ENCODE measurements around the gene SIX5. TPM values are rescaled to one million over a fixed set of nuclear protein-coding genes. Genes with fewer than 3 reads are reported as not detected.

Gene SIX5
- total RNA-seq, 2 experiments from 2014 or later, result 9.4 to 15.2 TPM

DNA sequence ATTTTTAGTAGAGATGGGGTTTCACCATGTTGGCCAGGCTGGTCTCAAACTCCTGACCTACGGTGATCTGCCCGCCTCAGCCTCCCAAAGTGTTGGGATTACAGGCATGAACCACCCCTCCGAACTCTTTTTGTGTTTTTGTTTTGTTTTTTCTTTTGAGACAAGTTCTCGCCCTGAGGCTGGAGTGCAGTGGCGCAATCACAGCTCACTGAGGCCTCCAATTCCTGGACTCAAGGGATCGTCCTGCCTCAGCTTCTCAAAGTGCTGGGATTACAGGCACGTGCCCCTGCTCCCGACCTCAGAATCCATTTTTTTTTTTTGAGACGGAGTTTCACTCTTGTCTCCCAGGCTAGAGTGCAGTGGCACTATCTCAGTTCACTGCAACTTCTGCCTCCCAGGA lies 11.4 kb downstream of the SIX5 start:
- no peaks in the 10 kb centered on the region for H3K9me2 ChIP-seq (ENCODE audit: insufficient read depth, low read length)
- intact Hi-C loops (cut with micrococcal nuclease; ENCODE audit: unreplicated experiment), result no loop called here
- no peaks in the 10 kb centered on the region for H4K20me1 ChIP-seq (ENCODE audit: insufficient read depth, low read length)
- ChIA-PET POLR2A (no interaction called here), CTCF (ENCODE audit: unreplicated experiment) (no interaction called here)
- H3K79me2 ChIP-seq (ENCODE audit: insufficient read depth, low read depth, low read length), result no peaks in the 10 kb centered on the region
- no peak for DNase-seq (ENCODE audit: low spot score)
- H3K4me2 ChIP-seq (ENCODE audit: low read length), result no peak overlapping the region
- H3K4me1 ChIP-seq (ENCODE audit: insufficient read depth, low read length, poor library complexity, severe bottlenecking), result peaks cover 3% of the 10 kb centered on the region
- no peak overlapping the region for H3K4me3 ChIP-seq (ENCODE audit: low read depth, low read length, poor library complexity, severe bottlenecking)
- no TSS peak for BruUV-seq (replicated peaks)
- H3K9me3 ChIP-seq (ENCODE audit: low read length), result no peaks in the 10 kb centered on the region
- no peaks in the 10 kb centered on the region for H3K36me3 ChIP-seq (ENCODE audit: insufficient read depth, low read length)
- TF ChIP-seq, protein P1, sequence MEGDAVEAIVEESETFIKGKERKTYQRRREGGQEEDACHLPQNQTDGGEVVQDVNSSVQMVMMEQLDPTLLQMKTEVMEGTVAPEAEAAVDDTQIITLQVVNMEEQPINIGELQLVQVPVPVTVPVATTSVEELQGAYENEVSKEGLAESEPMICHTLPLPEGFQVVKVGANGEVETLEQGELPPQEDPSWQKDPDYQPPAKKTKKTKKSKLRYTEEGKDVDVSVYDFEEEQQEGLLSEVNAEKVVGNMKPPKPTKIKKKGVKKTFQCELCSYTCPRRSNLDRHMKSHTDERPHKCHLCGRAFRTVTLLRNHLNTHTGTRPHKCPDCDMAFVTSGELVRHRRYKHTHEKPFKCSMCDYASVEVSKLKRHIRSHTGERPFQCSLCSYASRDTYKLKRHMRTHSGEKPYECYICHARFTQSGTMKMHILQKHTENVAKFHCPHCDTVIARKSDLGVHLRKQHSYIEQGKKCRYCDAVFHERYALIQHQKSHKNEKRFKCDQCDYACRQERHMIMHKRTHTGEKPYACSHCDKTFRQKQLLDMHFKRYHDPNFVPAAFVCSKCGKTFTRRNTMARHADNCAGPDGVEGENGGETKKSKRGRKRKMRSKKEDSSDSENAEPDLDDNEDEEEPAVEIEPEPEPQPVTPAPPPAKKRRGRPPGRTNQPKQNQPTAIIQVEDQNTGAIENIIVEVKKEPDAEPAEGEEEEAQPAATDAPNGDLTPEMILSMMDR (conservative IDR thresholded peaks at IDR 0.05; ENCODE audit: low read length), result no peak
- TF ChIP-seq EZH2phosphoT487 (IDR thresholded peaks at IDR 0.05; ENCODE audit: borderline replicate concordance, low read depth, low read length), result no peak
- no peak overlapping the region for H2AFZ ChIP-seq (ENCODE audit: low read length)
- no peak overlapping the region for H3K27ac ChIP-seq (ENCODE audit: low read depth, low read length, poor library complexity, severe bottlenecking)

DNA sequence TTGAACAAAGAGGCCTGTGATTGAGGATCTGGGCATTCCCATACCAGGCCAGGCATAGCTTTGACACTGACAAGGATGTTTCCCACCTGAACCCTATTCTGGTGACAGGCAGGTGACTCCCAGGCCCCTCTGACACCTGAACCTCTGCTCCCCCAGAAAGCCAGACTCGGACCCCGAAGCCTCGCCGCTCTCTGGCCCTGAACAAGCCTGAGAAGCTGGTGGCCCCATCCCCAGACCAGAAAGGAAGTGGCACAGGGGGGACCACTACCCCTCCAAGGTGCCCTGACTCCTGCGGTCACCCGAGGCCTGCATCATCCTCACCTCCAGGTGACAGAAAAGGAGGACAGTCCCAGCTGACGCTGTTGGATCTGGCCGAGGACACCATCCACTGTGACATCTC lies 14.7 kb downstream of the SIX5 start:
- intact Hi-C loops (cut with micrococcal nuclease; ENCODE audit: unreplicated experiment), result no loop called here
- Histone ChIP-seq H4K20me1 (ENCODE audit: insufficient read depth, low read length) (no peaks in the 10 kb centered on the region), H2AFZ (ENCODE audit: low read length) (no peak overlapping the region), H3K4me1 (ENCODE audit: insufficient read depth, low read length, poor library complexity, severe bottlenecking) (peaks cover 3% of the 10 kb centered on the region), H3K36me3 (ENCODE audit: insufficient read depth, low read length) (no peaks in the 10 kb centered on the region), H3K4me2 (ENCODE audit: low read length) (no peak overlapping the region), H3K79me2 (ENCODE audit: insufficient read depth, low read depth, low read length) (no peaks in the 10 kb centered on the region), H3K9me2 (ENCODE audit: insufficient read depth, low read length) (no peaks in the 10 kb centered on the region), H3K4me3 (ENCODE audit: low read depth, low read length, poor library complexity, severe bottlenecking) (no peak overlapping the region), H3K27ac (ENCODE audit: low read depth, low read length, poor library complexity, severe bottlenecking) (no peak overlapping the region), H3K9me3 (ENCODE audit: low read length) (no peaks in the 10 kb centered on the region)
- no TSS peak for BruUV-seq (replicated peaks)
- no peak for DNase-seq (ENCODE audit: low spot score)
- TF ChIP-seq, protein P1 (conservative IDR thresholded peaks at IDR 0.05; ENCODE audit: low read length), result no peak
- no peak for TF ChIP-seq EZH2phosphoT487 (IDR thresholded peaks at IDR 0.05; ENCODE audit: borderline replicate concordance, low read depth, low read length)
- ChIA-PET POLR2A (no interaction called here), CTCF (ENCODE audit: unreplicated experiment) (interaction anchor here (0.6 kb wide), 1 partner anchor 1012 kb away, joined by 4 read pairs; no protein-coding TSS in a partner anchor)

DNA sequence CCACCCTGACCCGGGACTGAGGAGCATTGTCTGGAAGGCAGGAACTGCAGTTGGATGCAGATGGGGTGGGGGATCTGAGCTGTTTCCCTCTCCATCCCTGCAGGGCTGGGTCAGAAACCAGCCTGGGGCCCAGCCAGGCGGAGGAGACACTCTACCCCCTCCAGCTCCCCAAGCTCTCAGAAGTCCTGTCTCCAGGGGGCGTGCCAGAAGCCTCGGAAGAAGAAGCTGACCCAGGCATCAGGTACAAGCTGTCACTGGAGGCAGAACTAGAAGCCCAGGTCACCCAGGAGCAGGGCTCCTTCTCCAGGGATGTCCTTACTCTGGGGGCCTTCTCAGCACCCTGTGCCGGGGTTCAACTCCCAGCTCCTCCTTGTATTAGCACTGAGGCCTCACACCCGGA lies 15.5 kb downstream of the SIX5 start:
- no TSS peak for BruUV-seq (replicated peaks)

More for the DNA sequence above, 15.5 kb downstream of the SIX5 start:
- intact Hi-C loops (cut with micrococcal nuclease; ENCODE audit: unreplicated experiment), result no loop called here
- Histone ChIP-seq H3K4me2 (ENCODE audit: low read length) (no peak overlapping the region), H2AFZ (ENCODE audit: low read length) (peak overlapping the region; percentile 36; the same call in 1 of the 2 replicates), H4K20me1 (ENCODE audit: insufficient read depth, low read length) (no peaks in the 10 kb centered on the region), H3K9me2 (ENCODE audit: insufficient read depth, low read length) (no peaks in the 10 kb centered on the region), H3K36me3 (ENCODE audit: insufficient read depth, low read length) (no peaks in the 10 kb centered on the region), H3K9me3 (ENCODE audit: low read length) (no peaks in the 10 kb centered on the region), H3K4me1 (ENCODE audit: insufficient read depth, low read length, poor library complexity, severe bottlenecking) (peaks cover 3% of the 10 kb centered on the region), H3K27ac (ENCODE audit: low read depth, low read length, poor library complexity, severe bottlenecking) (no peak overlapping the region), H3K79me2 (ENCODE audit: insufficient read depth, low read depth, low read length) (no peaks in the 10 kb centered on the region), H3K4me3 (ENCODE audit: low read depth, low read length, poor library complexity, severe bottlenecking) (no peak overlapping the region)
- ChIA-PET POLR2A (no interaction called here), CTCF (ENCODE audit: unreplicated experiment) (interaction anchor here (0.6 kb wide), 1 partner anchor 86 kb away, joined by 4 read pairs; no protein-coding TSS in a partner anchor)
- no peak for TF ChIP-seq EZH2phosphoT487 (IDR thresholded peaks at IDR 0.05; ENCODE audit: borderline replicate concordance, low read depth, low read length)
- TF ChIP-seq, protein P1 (conservative IDR thresholded peaks at IDR 0.05; ENCODE audit: low read length), result peak; percentile 73
- peak; percentile 47 for DNase-seq (ENCODE audit: low spot score)
